GM12875 (cell line): ENCODE measurements around the gene TVP23A.

Experiments used
- H3K4me3 ChIP-seq: one replicate; pipeline ENCODE4 v1.5.1; 2011; ENCODE audit warnings: low read depth, low read length, control low read depth
- TF ChIP-seq, protein P1 (sequence below): IDR thresholded peaks from 2 replicates; pipeline ENCODE4 v1.5.1; 2011; ENCODE audit warnings: low read depth, mild to moderate bottlenecking, control low read depth, inconsistent platforms, low read length, moderate library complexity, borderline replicate concordance; ENCODE audit not compliant: insufficient read depth

TVP23A gene

GRCh38 chr16:10760858-10761257, 57.7 kb downstream of the TVP23A start:
- no peak overlapping the region for H3K4me3 ChIP-seq
- TF ChIP-seq, protein P1, sequence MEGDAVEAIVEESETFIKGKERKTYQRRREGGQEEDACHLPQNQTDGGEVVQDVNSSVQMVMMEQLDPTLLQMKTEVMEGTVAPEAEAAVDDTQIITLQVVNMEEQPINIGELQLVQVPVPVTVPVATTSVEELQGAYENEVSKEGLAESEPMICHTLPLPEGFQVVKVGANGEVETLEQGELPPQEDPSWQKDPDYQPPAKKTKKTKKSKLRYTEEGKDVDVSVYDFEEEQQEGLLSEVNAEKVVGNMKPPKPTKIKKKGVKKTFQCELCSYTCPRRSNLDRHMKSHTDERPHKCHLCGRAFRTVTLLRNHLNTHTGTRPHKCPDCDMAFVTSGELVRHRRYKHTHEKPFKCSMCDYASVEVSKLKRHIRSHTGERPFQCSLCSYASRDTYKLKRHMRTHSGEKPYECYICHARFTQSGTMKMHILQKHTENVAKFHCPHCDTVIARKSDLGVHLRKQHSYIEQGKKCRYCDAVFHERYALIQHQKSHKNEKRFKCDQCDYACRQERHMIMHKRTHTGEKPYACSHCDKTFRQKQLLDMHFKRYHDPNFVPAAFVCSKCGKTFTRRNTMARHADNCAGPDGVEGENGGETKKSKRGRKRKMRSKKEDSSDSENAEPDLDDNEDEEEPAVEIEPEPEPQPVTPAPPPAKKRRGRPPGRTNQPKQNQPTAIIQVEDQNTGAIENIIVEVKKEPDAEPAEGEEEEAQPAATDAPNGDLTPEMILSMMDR: no peak

- no peak overlapping the region for H3K4me3 ChIP-seq
- TF ChIP-seq, protein P1: no peak
Observed at GRCh38 chr16:10756574-10756973, 62.0 kb downstream of the TVP23A start.

- TF ChIP-seq, protein P1: no peak
- no peak overlapping the region for H3K4me3 ChIP-seq
Observed at GRCh38 chr16:10754941-10755340, 63.7 kb downstream of the TVP23A start.

DNA sequence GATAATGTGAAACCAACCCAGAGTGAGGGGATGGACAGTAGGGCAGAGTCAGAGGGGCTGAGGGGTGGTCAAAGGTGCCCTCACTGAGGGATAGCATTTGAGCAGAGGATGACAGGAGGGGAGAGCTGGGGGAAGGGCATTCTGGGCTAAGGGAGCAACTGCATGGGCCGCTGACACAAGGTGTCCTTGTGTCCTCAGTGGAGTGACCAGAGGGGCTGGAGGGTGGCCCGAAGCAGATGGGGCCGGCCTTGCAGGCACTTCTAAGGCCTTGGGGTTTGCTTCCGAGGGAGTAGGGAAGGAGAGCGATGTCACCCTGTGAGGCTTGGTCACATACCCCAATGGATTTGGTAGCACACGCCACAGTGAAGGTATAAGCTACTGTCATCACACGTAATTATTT, 64.9 kb downstream of the TVP23A start:
- TF ChIP-seq, protein P1: no peak
- peak overlapping the region; percentile 19 for H3K4me3 ChIP-seq

- H3K4me3 ChIP-seq: no peak overlapping the region
- TF ChIP-seq, protein P1: no peak
Observed at GRCh38 chr16:10752843-10753523, 65.6 kb downstream of the TVP23A start.

DNA sequence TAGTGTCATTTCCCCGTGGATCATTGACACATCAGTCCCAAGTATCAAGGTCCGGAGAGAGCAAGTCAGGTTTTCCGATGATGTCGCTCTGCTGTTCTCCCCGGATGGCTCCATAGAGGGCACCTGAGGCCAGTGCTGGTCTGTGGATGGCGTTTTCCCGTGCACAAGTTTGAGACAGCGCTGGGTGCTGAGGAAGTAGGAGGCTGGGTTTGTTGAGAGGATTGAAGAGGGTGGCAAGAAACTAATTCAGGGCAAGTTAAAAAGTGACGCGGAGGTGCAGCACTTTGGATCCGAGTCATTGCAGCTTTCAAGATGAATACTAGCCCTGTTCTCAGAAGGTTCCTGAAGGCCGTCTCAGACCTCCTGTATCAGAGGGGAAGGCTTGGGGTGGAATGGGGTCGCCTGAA, 67.3 kb downstream of the TVP23A start:
- TF ChIP-seq, protein P1: no peak
- no peak overlapping the region for H3K4me3 ChIP-seq

DNA sequence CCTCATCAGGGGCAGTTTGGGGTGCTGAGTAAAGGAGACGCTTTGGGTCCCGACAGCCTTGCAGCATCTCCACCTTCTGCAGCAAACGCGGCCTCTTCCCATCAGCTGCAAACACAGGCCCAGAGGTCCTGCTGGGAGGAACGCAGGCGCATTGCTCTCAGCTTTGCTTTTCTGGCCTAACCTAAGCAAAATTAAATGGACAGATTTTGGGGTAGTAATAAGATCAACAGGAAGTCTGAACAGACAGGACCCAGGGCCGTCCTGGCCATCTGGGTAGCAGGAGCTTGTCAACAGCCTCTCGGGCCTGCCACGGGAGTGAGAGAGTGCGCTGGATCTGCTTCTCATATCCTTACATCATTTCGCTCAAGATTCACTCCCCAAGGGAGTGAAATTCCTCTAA, 67.8 kb downstream of the TVP23A start:
- TF ChIP-seq, protein P1: no peak
- H3K4me3 ChIP-seq: no peak overlapping the region
